ENCODE measurements around the gene DDIT4.
"Not testable (repeated sequence)": the region's sequence is repeated elsewhere in the genome, so short reads cannot be mapped to it uniquely, and the experiment has no call there.

DDIT4 gene

DNA sequence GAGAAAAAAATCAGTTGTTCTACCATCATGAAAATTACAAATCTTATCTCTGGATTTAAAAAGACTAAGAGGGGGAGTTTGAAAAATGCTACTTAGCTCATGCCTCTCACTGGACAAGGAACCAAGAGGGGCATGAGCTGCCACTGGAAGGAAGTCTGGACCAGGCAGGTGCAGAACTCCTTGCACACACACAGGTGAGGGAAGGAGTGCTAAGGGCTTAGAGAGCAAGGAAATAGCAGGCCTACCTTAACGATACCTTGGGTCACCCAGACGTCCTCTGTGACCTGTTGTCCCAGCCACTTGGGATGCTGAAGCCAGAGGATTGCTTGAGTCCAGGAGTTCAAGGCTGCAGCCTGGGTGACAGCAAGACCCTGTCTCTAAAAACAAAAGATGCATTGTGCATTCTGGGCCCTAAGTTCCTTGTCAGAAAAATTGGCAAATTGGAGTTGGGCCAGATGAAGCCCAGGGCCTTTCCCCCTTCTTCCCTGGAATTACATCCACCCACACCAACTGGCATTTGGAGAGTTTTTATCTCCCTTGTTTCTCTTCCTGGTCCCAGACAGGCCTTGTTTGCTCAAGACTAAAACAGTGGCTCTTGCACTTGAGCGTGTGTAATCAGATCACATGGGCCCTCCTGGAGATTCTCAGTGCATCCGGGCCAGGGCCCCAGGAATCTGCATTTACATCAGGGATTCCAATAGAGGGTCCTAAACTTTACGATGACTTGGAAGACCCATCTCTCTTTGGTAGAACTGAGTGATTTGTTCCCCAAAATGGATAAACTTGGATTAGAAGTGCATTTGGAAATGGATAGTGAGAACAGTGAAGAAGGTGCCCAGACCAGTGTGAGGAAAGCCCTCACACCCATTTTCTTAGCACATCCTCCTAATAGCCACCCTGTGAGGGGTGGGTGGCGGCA is 3.0 kb downstream of the DDIT4 start:
- TF ChIP-seq, protein P1, sequence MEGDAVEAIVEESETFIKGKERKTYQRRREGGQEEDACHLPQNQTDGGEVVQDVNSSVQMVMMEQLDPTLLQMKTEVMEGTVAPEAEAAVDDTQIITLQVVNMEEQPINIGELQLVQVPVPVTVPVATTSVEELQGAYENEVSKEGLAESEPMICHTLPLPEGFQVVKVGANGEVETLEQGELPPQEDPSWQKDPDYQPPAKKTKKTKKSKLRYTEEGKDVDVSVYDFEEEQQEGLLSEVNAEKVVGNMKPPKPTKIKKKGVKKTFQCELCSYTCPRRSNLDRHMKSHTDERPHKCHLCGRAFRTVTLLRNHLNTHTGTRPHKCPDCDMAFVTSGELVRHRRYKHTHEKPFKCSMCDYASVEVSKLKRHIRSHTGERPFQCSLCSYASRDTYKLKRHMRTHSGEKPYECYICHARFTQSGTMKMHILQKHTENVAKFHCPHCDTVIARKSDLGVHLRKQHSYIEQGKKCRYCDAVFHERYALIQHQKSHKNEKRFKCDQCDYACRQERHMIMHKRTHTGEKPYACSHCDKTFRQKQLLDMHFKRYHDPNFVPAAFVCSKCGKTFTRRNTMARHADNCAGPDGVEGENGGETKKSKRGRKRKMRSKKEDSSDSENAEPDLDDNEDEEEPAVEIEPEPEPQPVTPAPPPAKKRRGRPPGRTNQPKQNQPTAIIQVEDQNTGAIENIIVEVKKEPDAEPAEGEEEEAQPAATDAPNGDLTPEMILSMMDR (IDR thresholded peaks at IDR 0.05; ENCODE audit: control extremely low read depth, extremely low read depth, low read depth, missing control alignments): no peak
- DNase-seq (ENCODE audit: extremely low spot score): no peak
- ChIA-PET CTCF (interaction anchor here (1.2 to 4.9 kb wide), 8 partner anchors 13 to 151 kb away, joined by 3 to 54 read pairs (median 9); no protein-coding TSS in a partner anchor), POLR2A (interaction anchor here (0.9 to 5.6 kb wide), 7 partner anchors 16 to 67 kb away, joined by 3 to 86 read pairs (median 5); no protein-coding TSS in a partner anchor)

DNA sequence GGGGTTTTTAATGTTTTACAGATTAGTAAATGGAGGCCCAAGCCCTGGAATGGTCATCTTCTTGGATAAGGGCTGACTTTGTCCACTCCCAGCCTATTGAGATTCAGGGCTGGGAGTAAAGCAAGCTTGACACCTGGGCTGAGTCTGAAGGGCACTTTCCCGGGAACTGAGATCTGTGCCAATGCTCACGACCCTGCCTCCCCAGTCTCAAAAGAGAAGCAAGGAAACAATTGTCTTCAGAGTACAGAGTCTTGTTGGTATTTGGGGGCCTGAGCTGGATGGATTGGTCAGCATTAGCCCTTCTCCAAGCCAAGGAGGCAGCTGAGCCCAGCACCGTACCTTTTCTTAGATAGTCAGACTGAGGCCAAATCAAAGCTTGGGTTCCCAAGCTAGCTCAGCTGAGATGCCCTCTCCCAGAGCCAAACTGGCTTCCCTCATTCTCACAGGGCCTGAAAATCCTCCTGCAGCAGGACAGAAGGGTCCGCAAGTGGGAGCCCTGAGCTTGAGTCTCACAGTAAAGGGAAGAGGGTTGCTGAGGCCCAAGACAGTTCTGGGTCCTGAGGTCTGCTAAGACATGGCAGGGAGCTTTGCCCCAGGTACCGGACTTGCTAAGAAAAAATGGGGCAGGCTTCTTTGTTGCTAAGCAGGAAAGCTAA is 3.7 kb downstream of the DDIT4 start:
- no peak for DNase-seq (ENCODE audit: extremely low spot score)
- CTCF ChIA-PET: interaction anchor here (1.2 to 1.7 kb wide), 3 partner anchors 10 to 56 kb away, joined by 4 read pairs; no protein-coding TSS in a partner anchor
- POLR2A ChIA-PET: interaction anchor here (0.7 to 5.6 kb wide), 5 partner anchors 13 to 49 kb away, joined by 3 to 86 read pairs (median 4); no protein-coding TSS in a partner anchor
- TF ChIP-seq, protein P1 (IDR thresholded peaks at IDR 0.05; ENCODE audit: control extremely low read depth, extremely low read depth, low read depth, missing control alignments): no peak

DNA sequence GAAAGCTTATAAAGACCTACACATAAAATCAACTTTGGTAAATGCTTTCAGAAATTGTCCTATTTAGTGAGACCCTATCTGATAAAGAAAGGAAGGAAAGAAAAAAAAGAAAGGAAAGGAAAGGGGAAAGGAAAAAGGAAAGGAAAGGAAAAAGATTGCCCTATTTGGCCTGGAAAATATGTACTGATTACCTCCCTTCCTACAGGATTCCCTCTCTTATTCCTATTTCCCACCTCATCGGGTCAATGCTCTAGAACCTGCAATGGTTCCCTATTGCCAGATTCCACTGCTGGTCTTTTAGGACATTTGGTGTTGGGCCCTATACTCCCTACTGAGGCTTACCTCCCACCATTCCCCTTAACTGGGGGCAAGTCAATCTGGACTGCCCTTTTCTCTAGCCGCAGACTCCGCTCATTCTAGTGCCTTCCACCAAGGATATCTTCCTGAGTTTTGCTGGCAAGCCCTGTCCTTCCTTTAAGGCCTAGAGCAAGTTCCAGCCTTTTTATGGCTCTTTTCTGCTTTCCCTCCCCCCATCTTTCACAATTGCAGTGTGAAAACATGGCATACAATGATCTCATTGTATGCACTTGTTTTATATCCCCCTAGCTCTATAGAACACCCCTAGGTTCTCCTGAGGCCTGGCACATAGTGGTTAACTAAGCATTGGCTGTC is 4.4 kb downstream of the DDIT4 start:
- CTCF ChIA-PET: interaction anchor here (0.6 to 1.7 kb wide), 4 partner anchors 9 to 56 kb away, joined by 4 read pairs; no protein-coding TSS in a partner anchor
- POLR2A ChIA-PET: interaction anchor here (0.7 to 5.6 kb wide), 5 partner anchors 12 to 48 kb away, joined by 3 to 86 read pairs (median 4); no protein-coding TSS in a partner anchor
- DNase-seq (ENCODE audit: extremely low spot score): no peak
- TF ChIP-seq, protein P1 (IDR thresholded peaks at IDR 0.05; ENCODE audit: control extremely low read depth, extremely low read depth, low read depth, missing control alignments): no peak

DNA sequence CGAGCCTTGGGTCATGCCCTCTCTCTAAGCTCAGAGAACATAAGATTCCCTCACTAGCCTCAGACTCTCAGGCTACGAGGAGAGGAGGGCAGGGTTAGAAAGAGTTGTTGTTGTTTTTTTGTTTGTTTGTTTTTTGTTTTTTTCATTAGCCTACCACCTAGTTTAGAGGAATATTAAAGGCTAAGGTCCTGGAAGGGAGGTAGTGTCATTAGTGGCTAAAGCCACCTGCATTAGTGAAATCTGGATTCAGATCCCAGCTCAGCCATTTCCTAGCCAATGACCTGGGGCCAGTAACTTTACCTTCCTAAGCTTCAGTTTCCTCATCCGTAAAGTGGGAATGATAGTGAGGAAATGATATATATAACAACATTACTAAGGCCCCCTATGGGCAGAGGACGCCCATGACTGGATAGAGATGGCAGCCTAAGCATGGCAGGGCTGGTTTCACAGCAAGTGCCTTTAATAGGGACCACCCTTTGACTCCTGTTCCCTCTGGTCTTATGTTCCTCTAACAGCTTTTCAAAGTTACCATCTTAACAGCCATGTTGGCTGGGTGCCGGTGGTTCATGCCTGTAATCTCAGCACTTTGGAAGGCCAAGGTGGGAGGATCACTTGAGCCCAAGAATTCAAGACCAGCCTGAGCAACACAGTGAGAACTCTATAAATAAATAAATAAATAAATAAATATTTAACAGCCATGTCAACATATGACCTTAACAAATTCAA is 5.1 kb downstream of the DDIT4 start:
- DNase-seq (ENCODE audit: extremely low spot score): no peak
- ChIA-PET CTCF (interaction anchor here (0.6 to 1.7 kb wide), 3 partner anchors 8 to 58 kb away, joined by 4 to 5 read pairs (median 4); no protein-coding TSS in a partner anchor), POLR2A (interaction anchor here (1.5 to 2.0 kb wide), 2 partner anchors 18 to 48 kb away, joined by 3 to 5 read pairs; no protein-coding TSS in a partner anchor)
- TF ChIP-seq, protein P1 (IDR thresholded peaks at IDR 0.05; ENCODE audit: control extremely low read depth, extremely low read depth, low read depth, missing control alignments): no peak

DNA sequence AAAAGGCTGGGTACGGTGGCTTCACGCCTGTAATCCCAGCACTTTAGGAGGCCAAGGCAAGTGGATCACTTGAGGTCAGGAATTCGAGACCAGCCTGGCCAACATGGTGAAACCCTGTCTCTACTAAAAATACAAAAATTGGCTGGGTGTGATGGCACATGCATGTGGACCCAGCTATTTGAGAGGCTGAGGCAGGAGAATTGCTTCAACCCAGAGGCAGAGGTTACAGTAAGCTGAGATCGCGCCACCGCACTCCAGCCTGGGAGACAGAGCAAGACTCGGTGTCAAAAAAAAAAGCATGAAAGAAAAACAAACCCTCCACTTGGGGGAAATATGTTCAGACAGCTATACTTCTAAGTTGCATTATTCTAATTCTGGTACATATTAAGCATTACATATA is 5.9 kb downstream of the DDIT4 start:
- CTCF ChIA-PET: interaction anchor here (1.1 kb wide), 2 partner anchors 15 to 58 kb away, joined by 3 to 5 read pairs; no protein-coding TSS in a partner anchor

DNA sequence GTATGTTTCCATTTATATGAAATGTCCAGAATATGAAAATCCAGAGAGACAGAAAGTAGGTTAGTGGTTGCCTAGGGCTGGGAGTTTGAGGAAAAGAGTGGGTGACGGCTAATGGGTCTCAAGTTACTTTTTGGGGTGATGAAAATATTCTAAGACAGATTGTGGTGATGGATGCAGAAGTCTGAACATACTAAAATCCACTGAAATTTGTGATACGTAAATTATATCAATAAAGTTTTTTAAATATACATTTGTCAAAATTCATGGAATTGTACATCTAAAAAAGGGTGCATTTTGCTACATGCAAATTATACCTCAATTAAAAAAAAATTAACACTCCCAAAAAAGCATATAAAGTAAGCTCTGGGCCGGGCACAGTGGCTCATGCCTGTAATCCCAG is 9.4 kb downstream of the DDIT4 start:
- POLR2A ChIA-PET: interaction anchor here (1.3 kb wide), 1 partner anchor 9 kb away, joined by 4 read pairs; the partner anchor contains the start of gene DDIT4
- no peak for DNase-seq (ENCODE audit: extremely low spot score)
- CTCF ChIA-PET: interaction anchor here (1.0 to 2.8 kb wide), 3 partner anchors 8 to 10 kb away, joined by 4 to 15 read pairs (median 5); partner anchors contain the start of gene DDIT4
- TF ChIP-seq, protein P1 (IDR thresholded peaks at IDR 0.05; ENCODE audit: control extremely low read depth, extremely low read depth, low read depth, missing control alignments): no peak

More for the DNA sequence above, 5.9 kb downstream of the DDIT4 start:
- DNase-seq (ENCODE audit: extremely low spot score): not testable (repeated sequence)
- POLR2A ChIA-PET: interaction anchor here (1.8 kb wide), 1 partner anchor 18 kb away, joined by 7 read pairs; no protein-coding TSS in a partner anchor

Data from GM10248 (cell line).